HEK293 (cell line): ENCODE measurements around the gene SH3RF1.

Experiments
- CTCF ChIA-PET: fragments of 350-600 bp; formaldehyde crosslinking; extraction: SDS; loops from one replicate; lab custom pipeline; 2021; ENCODE audit warnings: antibody characterized with exemption; lab: Yijun Ruan, JAX
- POLR2A ChIA-PET: fragments of 300-600 bp; formaldehyde crosslinking; extraction: SDS; loops from one replicate; lab custom pipeline; 2020; ENCODE audit warnings: antibody characterized with exemption, inconsistent platforms; lab: Yijun Ruan, JAX
- H3K27ac ChIP-seq: fragments of 200-500 bp; sonication (Bioruptor generic); 2 replicates; pipeline ENCODE4 v1.5.1; 2014; ENCODE audit warnings: low read depth, low read length, control low read depth, inconsistent platforms; ENCODE audit errors: extremely low read depth
- H3K36me3 ChIP-seq, 2 experiments: fragments of 200-500 bp in 1 of 2; sonication (Bioruptor generic) in 1 of 2; 1 replicate in 1 of 2; 2 replicates in 1 of 2; pipeline ENCODE4 v1.5.1; 2014 to 2017; ENCODE audit warnings: inconsistent platforms in 2 of 2, low read length in 2 of 2; ENCODE audit not compliant: control insufficient read depth in 2 of 2, insufficient read depth in 1 of 2
- H3K4me1 ChIP-seq: fragments of 200-500 bp; sonication (Bioruptor generic); 2 replicates; pipeline ENCODE4 v1.5.1; 2014; ENCODE audit warnings: mild to moderate bottlenecking, low read length, inconsistent platforms; ENCODE audit not compliant: control insufficient read depth, insufficient read depth
- H3K4me3 ChIP-seq: 2 replicates; pipeline ENCODE4 v1.5.1; 2011; ENCODE audit warnings: low read depth, mild to moderate bottlenecking, control low read depth, low read length, moderate library complexity
- H3K9me3 ChIP-seq: fragments of 200-500 bp; sonication (Bioruptor generic); 2 replicates; pipeline ENCODE4 v1.5.1; 2014; ENCODE audit warnings: low read depth, low read length, inconsistent platforms; ENCODE audit not compliant: control insufficient read depth, insufficient read depth
- BCL11B ChIP-seq: fragments of 450-650 bp; formaldehyde crosslinking; IDR thresholded peaks from 2 replicates; pipeline ENCODE4 v1.5.1; 2016; ENCODE audit warnings: low read depth, missing biosample characterization, missing genetic modification characterization
- FEZF1 ChIP-seq: fragments of 450-650 bp; formaldehyde crosslinking; IDR thresholded peaks from 2 replicates; pipeline ENCODE4 v1.5.1; 2016; ENCODE audit warnings: missing biosample characterization, missing genetic modification characterization
- MZF1 ChIP-seq: fragments of 450-650 bp; formaldehyde crosslinking; IDR thresholded peaks from 2 replicates; pipeline ENCODE4 v1.5.1; 2017; ENCODE audit warnings: missing biosample characterization, missing genetic modification characterization, borderline replicate concordance
- OSR2 ChIP-seq: fragments of 450-650 bp; formaldehyde crosslinking; IDR thresholded peaks from 2 replicates; pipeline ENCODE4 v1.5.1; 2016; ENCODE audit warnings: missing biosample characterization, missing genetic modification characterization
- PRDM2 ChIP-seq: fragments of 450-650 bp; formaldehyde crosslinking; IDR thresholded peaks from 2 replicates; pipeline ENCODE4 v1.5.1; 2016; ENCODE audit warnings: missing biosample characterization, missing genetic modification characterization, borderline replicate concordance
- PRDM6 ChIP-seq: fragments of 450-650 bp; formaldehyde crosslinking; IDR thresholded peaks from 2 replicates; pipeline ENCODE4 v1.5.1; 2017; ENCODE audit warnings: missing biosample characterization, missing genetic modification characterization
- TCF7L2 ChIP-seq: IDR thresholded peaks from 2 replicates; pipeline ENCODE4 v1.6.1; 2011; ENCODE audit warnings: low read depth, mild to moderate bottlenecking, inconsistent platforms, low read length, moderate library complexity, borderline replicate concordance
- WT1 ChIP-seq: fragments of 450-650 bp; formaldehyde crosslinking; IDR thresholded peaks from 2 replicates; pipeline ENCODE4 v1.5.1; 2016; ENCODE audit warnings: missing biosample characterization, missing genetic modification characterization
- ZBTB26 ChIP-seq: fragments of 450-650 bp; formaldehyde crosslinking; optimal IDR thresholded peaks from 2 replicates; pipeline ENCODE3; 2016; ENCODE audit warnings: missing biosample characterization, mild to moderate bottlenecking, missing genetic modification characterization
- ZFHX2 ChIP-seq: fragments of 450-650 bp; formaldehyde crosslinking; conservative IDR thresholded peaks from 2 replicates; pipeline ENCODE4 v1.5.1; 2016; ENCODE audit warnings: missing biosample characterization, missing genetic modification characterization
- ZFP37 ChIP-seq: fragments of 450-650 bp; formaldehyde crosslinking; IDR thresholded peaks from 2 replicates; pipeline ENCODE4 v1.5.1; 2016; ENCODE audit warnings: missing biosample characterization, missing genetic modification characterization
- ZNF16 ChIP-seq: fragments of 450-650 bp; formaldehyde crosslinking; IDR thresholded peaks from 2 replicates; pipeline ENCODE4 v1.5.1; 2016; ENCODE audit warnings: low read depth, missing biosample characterization, missing genetic modification characterization
- ZNF184 ChIP-seq: fragments of 450-650 bp; IDR thresholded peaks from 2 replicates; pipeline ENCODE4 v1.5.1; 2018; ENCODE audit warnings: missing biosample characterization, mild to moderate bottlenecking, missing genetic modification characterization
- ZNF23 ChIP-seq: fragments of 450-650 bp; formaldehyde crosslinking; IDR thresholded peaks from 2 replicates; pipeline ENCODE4 v1.5.1; 2016; ENCODE audit warnings: missing biosample characterization, missing genetic modification characterization, borderline replicate concordance
- ZNF274 ChIP-seq, 2 experiments: fragments of 200-500 bp in 1 of 2; fragments of 450-650 bp in 1 of 2; sonication (Bioruptor generic) in 1 of 2; formaldehyde crosslinking in 1 of 2; IDR thresholded peaks; 2 replicates each; pipeline versions ENCODE4 v1.5.1 to v1.6.1; 2014 to 2016; ENCODE audit warnings: borderline replicate concordance in 1 of 2, inconsistent platforms in 1 of 2, low read length in 1 of 2, missing biosample characterization in 1 of 2, missing genetic modification characterization in 1 of 2
- ZNF335 ChIP-seq: fragments of 450-650 bp; formaldehyde crosslinking; conservative IDR thresholded peaks from 2 replicates; pipeline ENCODE4 v1.5.1; 2016; ENCODE audit warnings: missing biosample characterization, missing genetic modification characterization
- ZNF341 ChIP-seq: fragments of 450-650 bp; formaldehyde crosslinking; IDR thresholded peaks from 2 replicates; pipeline ENCODE4; 2016; ENCODE audit warnings: low read depth, missing biosample characterization, missing genetic modification characterization
- ZNF354C ChIP-seq: fragments of 450-650 bp; formaldehyde crosslinking; IDR thresholded peaks from 2 replicates; pipeline ENCODE4 v1.5.1; 2016; ENCODE audit warnings: missing biosample characterization, missing genetic modification characterization, low read depth, borderline replicate concordance
- ZNF37A ChIP-seq: fragments of 450-650 bp; IDR thresholded peaks from 2 replicates; pipeline ENCODE4 v1.5.1; 2018; ENCODE audit warnings: missing biosample characterization, missing genetic modification characterization
- ZNF561 ChIP-seq: fragments of 450-650 bp; IDR thresholded peaks from 2 replicates; pipeline ENCODE4 v1.5.1; 2018; ENCODE audit warnings: missing biosample characterization, missing genetic modification characterization, borderline replicate concordance
- ZNF571 ChIP-seq: fragments of 450-650 bp; formaldehyde crosslinking; IDR thresholded peaks from 2 replicates; pipeline ENCODE4 v1.5.0; 2017; ENCODE audit warnings: missing biosample characterization, missing genetic modification characterization
- ZNF596 ChIP-seq: fragments of 450-650 bp; IDR thresholded peaks from 2 replicates; pipeline ENCODE4 v1.5.0; 2018; ENCODE audit warnings: missing biosample characterization, mild to moderate bottlenecking, missing genetic modification characterization, moderate library complexity
- ZNF626 ChIP-seq: fragments of 450-650 bp; sonication (Bioruptor Pico); formaldehyde crosslinking; IDR thresholded peaks from 2 replicates; pipeline ENCODE4 v1.5.1; 2018; ENCODE audit warnings: missing biosample characterization, missing genetic modification characterization, inconsistent platforms
- ZNF707 ChIP-seq: fragments of 450-650 bp; formaldehyde crosslinking; IDR thresholded peaks from 2 replicates; pipeline ENCODE4 v1.5.1; 2016; ENCODE audit warnings: missing biosample characterization, missing genetic modification characterization
- ZNF776 ChIP-seq: fragments of 450-650 bp; formaldehyde crosslinking; IDR thresholded peaks from 2 replicates; pipeline ENCODE4 v1.5.0; 2017; ENCODE audit warnings: missing biosample characterization, missing genetic modification characterization, borderline replicate concordance
- ZSCAN30 ChIP-seq: fragments of 450-650 bp; IDR thresholded peaks from 2 replicates; pipeline ENCODE4 v1.5.1; 2018; ENCODE audit warnings: missing biosample characterization, mild to moderate bottlenecking, missing genetic modification characterization, moderate library complexity

The SH3RF1 gene

GRCh38 chr4:169270810-169271691 lies at the start of gene SH3RF1 (continued):
- TF ChIP-seq ZBTB26 (tag by site-specific recombination) (peak; percentile 88), ZFP37 (tag by site-specific recombination) (no peak), PRDM2 (no peak), ZFHX2 (tag by site-specific recombination) (peak; percentile 71), ZNF37A (no peak), ZNF184 (tag by site-specific recombination) (no peak), ZNF776 (no peak), WT1 (tag by site-specific recombination) (no peak; the same call in 1 of the 2 replicates), ZNF23 (no peak), ZNF561 (tag by site-specific recombination) (peak; percentile 68; the same call in 1 of the 2 replicates), MZF1 (no peak), ZNF571 (tag by site-specific recombination) (no peak), ZNF626 (no peak), ZNF707 (tag by site-specific recombination) (no peak), ZNF16 (no peak), ZNF354C (tag by site-specific recombination) (no peak), ZNF274 (IDR thresholded peaks at IDR 0.05; ENCODE audit: low read length) (no peak), ZNF274 (tag by site-specific recombination; IDR thresholded peaks at IDR 0.05; ENCODE audit: borderline replicate concordance) (no peak), ZNF341 (peak; percentile 46; the same call in 1 of the 2 replicates)

GRCh38 chr4:169315530-169316343 lies 45.0 kb upstream of the SH3RF1 start:
- Histone ChIP-seq H3K27ac (peak overlapping the region; percentile 40; the same call in 1 of the 2 replicates), H3K9me3 (no peaks in the 10 kb centered on the region), H3K36me3 (no peaks in the 10 kb centered on the region), H3K4me1 (peaks cover 18% of the 10 kb centered on the region), H3K4me3 (no peak overlapping the region)
- ChIA-PET CTCF (interaction anchor here (0.6 to 1.0 kb wide), 2 partner anchors 291 to 1059 kb away, joined by 3 to 4 read pairs; no protein-coding TSS in a partner anchor), POLR2A (interaction anchor here (1.3 kb wide), 1 partner anchor 305 kb away, joined by 10 read pairs; the partner anchor contains the start of gene CBR4)
- TF ChIP-seq PRDM6 (tag by site-specific recombination) (peak; percentile 55; the same call in 1 of the 2 replicates), TCF7L2 (peak; percentile 85; the same call in 1 of the 2 replicates), OSR2 (tag by site-specific recombination) (peak; percentile 84), ZSCAN30 (tag by site-specific recombination) (no peak), ZNF596 (tag by site-specific recombination) (no peak), FEZF1 (tag by site-specific recombination) (peak; percentile 80), ZNF335 (tag by site-specific recombination) (peak; percentile 98), BCL11B (tag by site-specific recombination) (no peak)
- TF ChIP-seq, all 188 proteins: peak for 5
